Keratinocyte (primary cell): Measurements from ENCODE around the gene SSNA1. TPM values are rescaled to one million over a fixed set of nuclear protein-coding genes. Genes with fewer than 3 reads are reported as not detected.

Source experiments
- DNase-seq: peaks from one replicate; pipeline ENCODE4 v3.0.0-alpha.2; 2011; ENCODE audit warnings: low read depth, missing footprints, low spot score
- FAIRE-seq: peaks from 2 replicates; lab custom pipeline; 2011; peaks lifted over from hg19 to GRCh38; lab: Jason Lieb, UNC
- H2AFZ ChIP-seq: 2 replicates; pipeline ENCODE4 v1.6.0; 2012; ENCODE audit warnings: low read length, control low read depth, inconsistent platforms; ENCODE audit not compliant: control insufficient read depth
- H3K27ac ChIP-seq: 2 replicates; pipeline ENCODE4 v1.5.1; 2011; ENCODE audit warnings: low read length; ENCODE audit not compliant: control insufficient read depth, insufficient read depth
- H3K27me3 ChIP-seq: 3 replicates; pipeline ENCODE4 v1.6.0; 2011; ENCODE audit warnings: low read length; ENCODE audit not compliant: control insufficient read depth, insufficient read depth; ENCODE audit errors: extremely low read depth
- H3K36me3 ChIP-seq, 2 experiments: 2 replicates in 1 of 2; 3 replicates in 1 of 2; pipeline ENCODE4 v1.5.1; 2011; ENCODE audit warnings: low read length in 2 of 2, mild to moderate bottlenecking in 1 of 2; ENCODE audit not compliant: control insufficient read depth in 2 of 2, insufficient read depth in 2 of 2; ENCODE audit errors: extremely low read depth in 1 of 2
- H3K4me1 ChIP-seq: 3 replicates; pipeline ENCODE4 v1.5.1; 2011; ENCODE audit warnings: low read length; ENCODE audit not compliant: control insufficient read depth, insufficient read depth; ENCODE audit errors: extremely low read depth
- H3K4me2 ChIP-seq: 3 replicates; pipeline ENCODE4 v1.6.0; 2011; ENCODE audit warnings: low read depth, low read length; ENCODE audit not compliant: control insufficient read depth, insufficient read depth; ENCODE audit errors: extremely low read depth
- H3K4me3 ChIP-seq, 3 experiments: fragments of 200-600 bp in 1 of 3; sonication (generic) in 1 of 3; 2 replicates in 2 of 3; 3 replicates in 1 of 3; pipeline ENCODE4 v1.5.1; 2011 to 2016; ENCODE audit warnings: low read length in 3 of 3, mild to moderate bottlenecking in 3 of 3, control low read depth in 2 of 3, inconsistent platforms in 1 of 3, low read depth in 1 of 3, mixed read lengths in 1 of 3, mixed run types in 1 of 3, moderate library complexity in 1 of 3; ENCODE audit not compliant: control insufficient read depth in 2 of 3, insufficient read depth in 2 of 3; ENCODE audit errors: extremely low read depth in 1 of 3
- H3K79me2 ChIP-seq: 2 replicates; pipeline ENCODE4 v1.6.0; 2012; ENCODE audit warnings: low read length; ENCODE audit not compliant: control insufficient read depth, insufficient read depth
- H3K9ac ChIP-seq: 3 replicates; pipeline ENCODE4 v1.6.0; 2011; ENCODE audit warnings: low read length; ENCODE audit not compliant: control insufficient read depth, insufficient read depth; ENCODE audit errors: extremely low read depth
- H3K9me1 ChIP-seq: 3 replicates; pipeline ENCODE4 v1.6.0; 2011; ENCODE audit warnings: low read length; ENCODE audit not compliant: control insufficient read depth, insufficient read depth; ENCODE audit errors: extremely low read depth
- H3K9me3 ChIP-seq: 2 replicates; pipeline ENCODE4 v1.5.1; 2012; ENCODE audit warnings: low read depth, low read length; ENCODE audit not compliant: control insufficient read depth
- H4K20me1 ChIP-seq: 3 replicates; pipeline ENCODE4 v1.6.0; 2011; ENCODE audit warnings: low read length; ENCODE audit not compliant: control insufficient read depth, insufficient read depth; ENCODE audit errors: extremely low read depth
- CTCF ChIP-seq, 3 experiments: IDR thresholded peaks in 1 of 3; conservative IDR thresholded peaks in 1 of 3; optimal IDR thresholded peaks in 1 of 3; 2 replicates in 2 of 3; 3 replicates in 1 of 3; pipeline versions ENCODE3 to v1.5.1; 2011; ENCODE audit warnings: low read length in 3 of 3, mild to moderate bottlenecking in 3 of 3, moderate library complexity in 2 of 3, control low read depth in 1 of 3, inconsistent platforms in 1 of 3; ENCODE audit not compliant: insufficient read depth in 2 of 3; ENCODE audit errors: extremely low read depth in 1 of 3
- EZH2 ChIP-seq: IDR thresholded peaks from one replicate; pipeline ENCODE4 v1.6.1; 2012; ENCODE audit warnings: inconsistent platforms, mild to moderate bottlenecking, low read length, moderate library complexity
- dilution Hi-C: fragments of 300-500 bp; cut with MboI; formaldehyde crosslinking; loops from one replicate; pipeline ENCODE4 v1.7.0; 2020; ENCODE audit warnings: low sequenced_read_pairs; ENCODE audit not compliant: extremely low pct_ligation_motif_present
- polyA plus RNA-seq, 5 experiments: library from polyadenylated mRNA; depleted of rRNA in 3 of 5; stranded (reverse) in 3 of 5; stranded (forward) in 1 of 5; unstranded in 1 of 5; fragments of >200 nt; gene quantifications; 1 replicate in 1 of 5; 2 replicates in 3 of 5; 3 replicates in 1 of 5; pipeline versions ENCODE4 v1.2.1 to v1.2.3, GENCODE V29; 2011 to 2012; ENCODE audit warnings: missing spikeins in 2 of 5, low read depth in 1 of 5, low replicate concordance in 1 of 5

SSNA1 gene
- polyA plus RNA-seq, 1 donor (not counting 4 experiments of a cell fraction or from before 2014, with no cell fraction given): 45.3 TPM

- Histone ChIP-seq H3K36me3 (no peaks in the 10 kb centered on the region), H3K9ac (no peak overlapping the region), H3K27me3 (peaks cover 19% of the 10 kb centered on the region), H3K4me2 (no peak overlapping the region), H3K9me3 (no peaks in the 10 kb centered on the region), H3K4me1 (no peaks in the 10 kb centered on the region), H3K79me2 (no peaks in the 10 kb centered on the region), H4K20me1 (no peaks in the 10 kb centered on the region), H3K4me3 (no peak overlapping the region), H3K9me1 (no peaks in the 10 kb centered on the region), H2AFZ (no peak overlapping the region), H3K27ac (no peak overlapping the region)
- dilution Hi-C loops: no loop called here
- no peak for TF ChIP-seq EZH2
- no peak for TF ChIP-seq CTCF (optimal IDR thresholded peaks at IDR 0.05 in 1 of 3, IDR thresholded peaks at IDR 0.05 in 1 of 3, conservative IDR thresholded peaks at IDR 0.05 in 1 of 3; ENCODE audit: extremely low read depth in 1 of 3, insufficient read depth in 2 of 3, low read length in 3 of 3)
- FAIRE-seq: no peak
- no peak for DNase-seq
Observed at GRCh38 chr9:137146527-137146918, 42.0 kb upstream of the SSNA1 start.

GRCh38 chr9:137147091-137147792 lies 41.2 kb upstream of the SSNA1 start:
- no peak overlapping the region for H3K9ac ChIP-seq
- no peaks in the 10 kb centered on the region for H3K9me3 ChIP-seq
- H3K4me2 ChIP-seq: no peak overlapping the region
- H2AFZ ChIP-seq: no peak overlapping the region
- H3K79me2 ChIP-seq: no peaks in the 10 kb centered on the region
- no peaks in the 10 kb centered on the region for H4K20me1 ChIP-seq
- no peak overlapping the region for H3K4me3 ChIP-seq
- FAIRE-seq: no peak
- no peaks in the 10 kb centered on the region for H3K9me1 ChIP-seq
- no peaks in the 10 kb centered on the region for H3K4me1 ChIP-seq
- no peak for DNase-seq
- TF ChIP-seq EZH2: no peak
- no peak for TF ChIP-seq CTCF (optimal IDR thresholded peaks at IDR 0.05 in 1 of 3, IDR thresholded peaks at IDR 0.05 in 1 of 3, conservative IDR thresholded peaks at IDR 0.05 in 1 of 3; ENCODE audit: extremely low read depth in 1 of 3, insufficient read depth in 2 of 3, low read length in 3 of 3)
- dilution Hi-C loops: no loop called here
- H3K27me3 ChIP-seq: peaks cover 12% of the 10 kb centered on the region
- no peak overlapping the region for H3K27ac ChIP-seq
- H3K36me3 ChIP-seq: no peaks in the 10 kb centered on the region
